Left lung (tissue), 10 donors: ENCODE data around the gene MAPT. TPM values are rescaled to one million over a fixed set of nuclear protein-coding genes. Genes with fewer than 3 reads are reported as not detected.

ENCODE experiments used
- ATAC-seq: fragments of 200-7000 bp; cut with Tn5 transposase; one replicate; pipeline ENCODE4 v1.9.1; 2020; ENCODE audit warnings: moderate library complexity
- DNase-seq, 4 donors: peaks; one replicate each; pipeline ENCODE4 v3.0.0-alpha.2; 2013 to 2020
- H3K27ac ChIP-seq, 2 donors: fragments of 200-600 bp; sonication (generic) in 1 of 2; one replicate each; pipeline versions ENCODE4 v1.5.0 to v1.8.0; 2020 to 2021
- H3K27me3 ChIP-seq, 2 donors: fragments of 200-600 bp; sonication (generic) in 1 of 2; one replicate each; pipeline versions ENCODE4 v1.5.0 to v1.8.0; 2020 to 2021
- H3K36me3 ChIP-seq, 2 donors: fragments of 200-600 bp; sonication (generic) in 1 of 2; one replicate each; pipeline versions ENCODE4 v1.5.0 to v1.8.0; 2020 to 2021
- H3K4me1 ChIP-seq, 2 donors: fragments of 200-600 bp; one replicate each; pipeline ENCODE4 v1.8.0; 2021
- H3K4me3 ChIP-seq, 2 donors: fragments of 200-600 bp; sonication (generic) in 1 of 2; one replicate each; pipeline versions ENCODE4 v1.5.0 to v1.8.0; 2020 to 2021; ENCODE audit warnings: mild to moderate bottlenecking in 1 of 2
- H3K9me3 ChIP-seq, 2 donors: fragments of 200-600 bp; sonication (generic) in 1 of 2; one replicate each; pipeline versions ENCODE4 v1.5.0 to v1.8.0; 2020 to 2021
- intact Hi-C, 2 donors: fragments of 100-400 bp; cut with DNase I; formaldehyde crosslinking; loops; one replicate each; pipeline versions ENCODE4 v1.11.2 to v1.14.2; 2022
- polyA plus RNA-seq, 6 donors: library from polyadenylated mRNA; unstranded; fragments of 120-200 nt; gene quantifications; one replicate each; pipeline ENCODE4 v1.2.1, GENCODE V29; 2013; ENCODE audit not compliant: insufficient read length in 6 of 6
- total RNA-seq, 2 donors: library from RNA; stranded (reverse); fragmentation: NEBNext Ultra II Directional; extraction: Animal tissue kit (Norgen Biotek cat#: 25700); gene quantifications; one replicate each; pipeline ENCODE4 v1.2.1, GENCODE V29; 2021
- TF ChIP-seq, protein P1 (sequence below), 2 donors: fragments of 200-600 bp; sonication (generic) in 1 of 2; IDR thresholded peaks; one replicate each; pipeline versions ENCODE4 v1.5.0 to v1.8.0; 2021; ENCODE audit warnings: antibody characterized with exemption in 2 of 2
- donor health status: DM: no; HTN: yes; CAD: no.
- donor health status: DM: no; HTN: no; CAD: no.

The MAPT gene
- total and polyA plus RNA-seq, 8 donors: 0.99 to 7.7 (median 5.5) TPM

DNA sequence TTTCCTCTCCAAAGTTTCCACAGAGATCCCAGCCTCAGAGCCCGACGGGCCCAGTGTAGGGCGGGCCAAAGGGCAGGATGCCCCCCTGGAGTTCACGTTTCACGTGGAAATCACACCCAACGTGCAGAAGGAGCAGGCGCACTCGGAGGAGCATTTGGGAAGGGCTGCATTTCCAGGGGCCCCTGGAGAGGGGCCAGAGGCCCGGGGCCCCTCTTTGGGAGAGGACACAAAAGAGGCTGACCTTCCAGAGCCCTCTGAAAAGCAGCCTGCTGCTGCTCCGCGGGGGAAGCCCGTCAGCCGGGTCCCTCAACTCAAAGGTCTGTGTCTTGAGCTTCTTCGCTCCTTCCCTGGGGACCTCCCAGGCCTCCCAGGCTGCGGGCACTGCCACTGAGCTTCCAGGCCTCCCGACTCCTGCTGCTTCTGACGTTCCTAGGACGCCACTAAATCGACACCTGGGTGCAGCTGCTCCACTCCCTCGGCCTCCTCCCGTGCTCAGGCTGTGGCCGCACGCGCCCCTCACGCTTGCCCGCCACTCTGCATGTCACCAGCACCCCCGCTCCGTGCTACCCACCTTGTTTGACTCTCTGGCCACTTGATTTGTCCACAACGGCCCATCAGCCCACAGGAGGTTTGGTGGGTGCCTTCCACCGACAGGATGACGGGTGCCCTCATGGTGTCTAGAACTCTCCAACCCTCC lies 89.4 kb downstream of the MAPT start:
- intact Hi-C loops: no loop called here

DNA sequence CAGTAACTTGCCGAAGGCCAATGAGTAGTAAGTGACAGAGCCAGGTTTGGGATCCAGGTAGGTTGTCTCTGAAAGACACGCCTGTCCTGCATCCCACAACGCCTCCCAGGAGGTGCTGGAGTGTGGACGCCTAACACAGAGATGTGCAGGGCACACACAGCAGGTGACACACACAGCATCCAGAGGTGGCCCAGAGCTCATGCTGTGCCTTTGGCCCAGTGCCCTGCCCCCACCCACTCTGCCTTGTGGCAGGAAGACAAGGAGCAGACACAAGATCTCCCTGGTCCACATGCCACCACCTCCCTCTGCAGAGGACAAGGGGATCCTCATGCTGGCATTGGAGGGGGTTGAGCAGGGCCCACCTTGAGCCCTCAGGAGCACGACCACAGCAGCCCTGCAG lies 90.0 kb downstream of the MAPT start:
- intact Hi-C loops: no loop called here
- no peak for DNase-seq
- no peak for ATAC-seq

More for the DNA sequence above, 89.4 kb downstream of the MAPT start:
- Histone ChIP-seq H3K9me3 (no peaks in the 10 kb centered on the region), H3K27ac (no peak overlapping the region), H3K4me3 (no peak overlapping the region), H3K27me3 (peaks cover 0 to 8% of the 10 kb centered on the region in 2 donors), H3K4me1 (no peaks in the 10 kb centered on the region), H3K36me3 (no peaks in the 10 kb centered on the region)
- TF ChIP-seq, protein P1, sequence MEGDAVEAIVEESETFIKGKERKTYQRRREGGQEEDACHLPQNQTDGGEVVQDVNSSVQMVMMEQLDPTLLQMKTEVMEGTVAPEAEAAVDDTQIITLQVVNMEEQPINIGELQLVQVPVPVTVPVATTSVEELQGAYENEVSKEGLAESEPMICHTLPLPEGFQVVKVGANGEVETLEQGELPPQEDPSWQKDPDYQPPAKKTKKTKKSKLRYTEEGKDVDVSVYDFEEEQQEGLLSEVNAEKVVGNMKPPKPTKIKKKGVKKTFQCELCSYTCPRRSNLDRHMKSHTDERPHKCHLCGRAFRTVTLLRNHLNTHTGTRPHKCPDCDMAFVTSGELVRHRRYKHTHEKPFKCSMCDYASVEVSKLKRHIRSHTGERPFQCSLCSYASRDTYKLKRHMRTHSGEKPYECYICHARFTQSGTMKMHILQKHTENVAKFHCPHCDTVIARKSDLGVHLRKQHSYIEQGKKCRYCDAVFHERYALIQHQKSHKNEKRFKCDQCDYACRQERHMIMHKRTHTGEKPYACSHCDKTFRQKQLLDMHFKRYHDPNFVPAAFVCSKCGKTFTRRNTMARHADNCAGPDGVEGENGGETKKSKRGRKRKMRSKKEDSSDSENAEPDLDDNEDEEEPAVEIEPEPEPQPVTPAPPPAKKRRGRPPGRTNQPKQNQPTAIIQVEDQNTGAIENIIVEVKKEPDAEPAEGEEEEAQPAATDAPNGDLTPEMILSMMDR (IDR thresholded peaks at IDR 0.05): no peak
- DNase-seq (no peak), ATAC-seq (no peak)

DNA sequence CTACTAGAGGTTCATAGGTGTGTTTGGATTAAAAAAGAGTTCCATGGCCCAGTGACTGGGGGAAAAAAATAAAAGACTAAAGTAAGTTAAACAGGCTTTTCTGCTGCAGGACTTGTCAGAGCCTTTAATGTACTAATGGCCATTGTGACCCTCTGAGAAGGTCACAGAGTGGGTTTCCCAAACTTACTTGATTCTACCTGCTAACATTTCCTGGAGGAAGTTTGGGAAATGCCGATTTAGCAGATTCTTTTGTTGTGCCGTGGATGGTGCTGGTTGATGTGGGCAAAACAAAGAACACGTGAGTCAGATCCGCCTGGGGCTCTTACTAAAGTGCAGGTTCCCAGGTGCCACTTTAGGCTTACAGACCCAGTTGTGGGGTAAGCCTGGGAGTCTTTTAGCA lies 91.1 kb downstream of the MAPT start:
- no peaks in the 10 kb centered on the region for H3K36me3 ChIP-seq
- H3K4me3 ChIP-seq: no peak overlapping the region
- H3K27ac ChIP-seq: no peak overlapping the region
- H3K4me1 ChIP-seq: no peaks in the 10 kb centered on the region
- ATAC-seq: no peak
- H3K27me3 ChIP-seq: peaks cover 0 to 8% of the 10 kb centered on the region in 2 donors
- TF ChIP-seq, protein P1 (IDR thresholded peaks at IDR 0.05): no peak
- H3K9me3 ChIP-seq: no peaks in the 10 kb centered on the region
- intact Hi-C loops: no loop called here
- no peak for DNase-seq

More for the DNA sequence above, 90.0 kb downstream of the MAPT start:
- TF ChIP-seq, protein P1 (IDR thresholded peaks at IDR 0.05): no peak
- H3K27ac ChIP-seq: no peak overlapping the region
- H3K4me1 ChIP-seq: no peaks in the 10 kb centered on the region
- no peaks in the 10 kb centered on the region for H3K9me3 ChIP-seq
- no peaks in the 10 kb centered on the region for H3K36me3 ChIP-seq
- H3K4me3 ChIP-seq: no peak overlapping the region
- H3K27me3 ChIP-seq: peaks cover 0 to 8% of the 10 kb centered on the region in 2 donors

DNA sequence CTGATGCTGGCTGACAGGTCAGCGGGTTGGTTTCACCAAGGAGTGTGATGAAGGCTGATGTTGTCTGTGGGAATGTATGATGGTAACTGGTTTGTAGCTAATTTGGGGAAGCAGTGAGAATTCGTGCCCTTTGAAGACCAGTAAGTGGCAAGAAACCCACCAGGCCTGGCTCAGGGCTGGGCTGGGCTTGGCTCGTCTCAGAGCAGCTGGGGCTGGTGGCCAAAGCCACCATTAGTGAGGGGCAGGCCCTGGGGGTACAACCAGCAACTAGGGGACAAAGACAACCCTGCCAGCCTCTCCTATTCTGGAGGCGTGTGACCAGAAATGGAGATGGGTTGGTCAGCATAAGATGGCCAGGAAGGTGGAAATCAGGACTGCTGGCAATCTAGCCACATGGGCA lies 91.7 kb downstream of the MAPT start:
- intact Hi-C loops: no loop called here
- peaks cover 0 to 8% of the 10 kb centered on the region in 2 donors for H3K27me3 ChIP-seq

DNA sequence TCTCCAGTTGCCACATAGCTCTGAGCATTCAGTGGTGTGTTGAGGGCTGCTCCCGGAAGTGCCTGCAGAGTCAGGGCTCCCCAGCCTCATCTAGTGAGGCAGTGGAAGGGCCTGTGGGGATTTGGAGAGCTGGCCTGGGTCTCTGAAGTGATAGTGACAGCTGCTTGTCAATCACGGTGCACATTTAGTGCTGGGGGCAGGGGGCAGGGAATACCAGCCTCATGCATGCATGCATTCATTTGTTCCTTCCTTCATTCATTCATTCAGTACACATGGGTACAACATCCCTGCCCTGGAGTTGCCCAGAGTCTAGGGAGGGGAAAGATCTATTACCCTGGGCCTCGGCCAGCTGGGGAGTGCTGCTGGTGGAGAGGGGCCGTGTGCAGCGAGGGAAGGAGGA lies 93.4 kb downstream of the MAPT start:
- TF ChIP-seq, protein P1 (IDR thresholded peaks at IDR 0.05): no peak
- DNase-seq: no peak
- Histone ChIP-seq H3K27ac (no peak overlapping the region), H3K4me3 (no peak overlapping the region), H3K27me3 (peaks cover 0 to 8% of the 10 kb centered on the region in 2 donors), H3K36me3 (no peaks in the 10 kb centered on the region), H3K4me1 (no peaks in the 10 kb centered on the region), H3K9me3 (no peaks in the 10 kb centered on the region)
- ATAC-seq: no peak
- intact Hi-C loops: no loop called here

More for the DNA sequence above, 91.7 kb downstream of the MAPT start:
- no peak overlapping the region for H3K4me3 ChIP-seq
- H3K4me1 ChIP-seq: no peaks in the 10 kb centered on the region
- no peak for ATAC-seq
- H3K27ac ChIP-seq: no peak overlapping the region
- no peaks in the 10 kb centered on the region for H3K36me3 ChIP-seq
- TF ChIP-seq, protein P1 (IDR thresholded peaks at IDR 0.05): no peak
- DNase-seq: no peak
- H3K9me3 ChIP-seq: no peaks in the 10 kb centered on the region
